KMS-11 (cell line): Measurements from ENCODE around the gene GSS.

ENCODE experiments used
- H2AFZ ChIP-seq: fragments of 200-600 bp; sonication (generic); 2 replicates; pipeline ENCODE4 v1.6.1; 2016; ENCODE audit warnings: antibody characterized with exemption, mixed run types, low read depth
- H3K27ac ChIP-seq: fragments of 200-600 bp; sonication (generic); 2 replicates; pipeline ENCODE4 v1.6.1; 2016; ENCODE audit warnings: mild to moderate bottlenecking, mixed run types
- H3K27me3 ChIP-seq: fragments of 200-600 bp; sonication (generic); 2 replicates; pipeline ENCODE4 v1.6.1; 2017; ENCODE audit warnings: mild to moderate bottlenecking, low read depth, mixed run types, moderate library complexity; ENCODE audit not compliant: insufficient read depth
- H3K36me3 ChIP-seq: fragments of 200-600 bp; sonication (generic); 2 replicates; pipeline ENCODE4 v1.6.1; 2017; ENCODE audit warnings: mild to moderate bottlenecking, mixed run types; ENCODE audit not compliant: insufficient read depth
- H3K4me1 ChIP-seq: fragments of 200-600 bp; sonication (generic); 2 replicates; pipeline ENCODE4 v1.6.1; 2016; ENCODE audit warnings: mild to moderate bottlenecking, low read depth, mixed run types; ENCODE audit not compliant: poor library complexity, severe bottlenecking
- H3K4me2 ChIP-seq: fragments of 200-600 bp; sonication (generic); 2 replicates; pipeline ENCODE4 v1.7.0; 2016; ENCODE audit warnings: mild to moderate bottlenecking, mixed run types
- H3K4me3 ChIP-seq: fragments of 200-600 bp; sonication (generic); IDR thresholded peaks from 2 replicates; pipeline ENCODE4 v1.6.1; 2017; ENCODE audit warnings: low read depth, low read length, mixed read lengths; ENCODE audit not compliant: insufficient read depth
- H3K79me2 ChIP-seq: fragments of 200-600 bp; sonication (generic); 2 replicates; pipeline ENCODE4 v1.6.1; 2016; ENCODE audit warnings: low read depth, mixed run types; ENCODE audit not compliant: insufficient read depth
- H3K9ac ChIP-seq: fragments of 200-600 bp; sonication (generic); 2 replicates; pipeline ENCODE4 v1.6.1; 2016; ENCODE audit warnings: mild to moderate bottlenecking, mixed run types
- H4K20me1 ChIP-seq: fragments of 200-600 bp; sonication (generic); 2 replicates; pipeline ENCODE4 v1.6.1; 2016; ENCODE audit warnings: mild to moderate bottlenecking, mixed run types; ENCODE audit not compliant: insufficient read depth
- CTCF ChIP-seq: fragments of 200-600 bp; sonication (generic); conservative IDR thresholded peaks from 2 replicates; pipeline ENCODE4 v1.6.1; 2017; ENCODE audit warnings: low read depth, mild to moderate bottlenecking, antibody characterized with exemption, low read length, moderate library complexity, mixed read lengths

Gene GSS

GRCh38 chr20:34956751-34957472 lies 1.3 kb upstream of the GSS start:
- no peaks in the 10 kb centered on the region for H3K27me3 ChIP-seq
- H3K27ac ChIP-seq: no peak overlapping the region
- TF ChIP-seq CTCF: no peak
- no peak overlapping the region for H3K9ac ChIP-seq
- H3K4me1 ChIP-seq: peaks cover 14% of the 10 kb centered on the region
- no peak overlapping the region for H3K4me3 ChIP-seq
- no peaks in the 10 kb centered on the region; the same call in 1 of the 2 replicates for H3K79me2 ChIP-seq
- no peak overlapping the region for H3K4me2 ChIP-seq
- no peaks in the 10 kb centered on the region for H4K20me1 ChIP-seq
- H2AFZ ChIP-seq: peak overlapping the region; percentile 88; the same call in 1 of the 2 replicates
- no peaks in the 10 kb centered on the region for H3K36me3 ChIP-seq

- no peak overlapping the region for H3K4me3 ChIP-seq
- no peaks in the 10 kb centered on the region for H3K27me3 ChIP-seq
- peaks cover 17% of the 10 kb centered on the region for H3K4me1 ChIP-seq
- no peaks in the 10 kb centered on the region for H3K36me3 ChIP-seq
- no peaks in the 10 kb centered on the region for H4K20me1 ChIP-seq
- H3K4me2 ChIP-seq: peak overlapping the region; percentile 99
- H3K27ac ChIP-seq: peak overlapping the region; percentile 52
- H2AFZ ChIP-seq: peak overlapping the region; percentile 88
- 0 out of 2 replicates have a peak, but pooled peaks have one; percentile 13 for TF ChIP-seq CTCF
- H3K79me2 ChIP-seq: no peaks in the 10 kb centered on the region; the same call in 1 of the 2 replicates
- H3K9ac ChIP-seq: peak overlapping the region; percentile 77; the same call in 1 of the 2 replicates
Measured at GRCh38 chr20:34956041-34956458, 444 bp upstream of the GSS start.

- H3K27me3 ChIP-seq: no peaks in the 10 kb centered on the region
- peak overlapping the region; percentile 52 for H3K27ac ChIP-seq
- no peak for TF ChIP-seq CTCF
- peak overlapping the region; percentile 77 for H3K9ac ChIP-seq
- peak overlapping the region; percentile 88 for H2AFZ ChIP-seq
- no peaks in the 10 kb centered on the region for H4K20me1 ChIP-seq
- H3K79me2 ChIP-seq: no peaks in the 10 kb centered on the region; the same call in 1 of the 2 replicates
- no peak overlapping the region for H3K4me3 ChIP-seq
- H3K4me1 ChIP-seq: peaks cover 17% of the 10 kb centered on the region
- no peaks in the 10 kb centered on the region for H3K36me3 ChIP-seq
- H3K4me2 ChIP-seq: peak overlapping the region; percentile 99
Measured at GRCh38 chr20:34954904-34955230, 739 bp downstream of the GSS start.

- Histone ChIP-seq H3K4me3 (no peak overlapping the region), H3K27ac (no peak overlapping the region), H3K79me2 (no peaks in the 10 kb centered on the region; the same call in 1 of the 2 replicates), H3K9ac (no peak overlapping the region), H4K20me1 (no peaks in the 10 kb centered on the region), H3K4me2 (no peak overlapping the region), H3K36me3 (no peaks in the 10 kb centered on the region), H3K4me1 (peaks cover 17% of the 10 kb centered on the region), H2AFZ (no peak overlapping the region), H3K27me3 (no peaks in the 10 kb centered on the region)
- TF ChIP-seq CTCF: no peak
Measured at GRCh38 chr20:34953960-34954359, 1.6 kb downstream of the GSS start.
